ENCODE data around the gene PKP4.

The PKP4 gene

GRCh38 chr2:158600155-158600802, 143.5 kb downstream of the PKP4 start:
- DNase-seq, result no peak

GRCh38 chr2:158602027-158602426, 145.3 kb downstream of the PKP4 start:
- DNase-seq, result no peak

GRCh38 chr2:158603205-158603604, 146.5 kb downstream of the PKP4 start:
- DNase-seq, result no peak

GRCh38 chr2:158603986-158604385, 147.2 kb downstream of the PKP4 start:
- no peak for DNase-seq

GRCh38 chr2:158610059-158610458, 153.3 kb downstream of the PKP4 start:
- no peak for DNase-seq

GRCh38 chr2:158616480-158617000, 159.8 kb downstream of the PKP4 start:
- DNase-seq, result no peak

GRCh38 chr2:158618891-158619490, 162.2 kb downstream of the PKP4 start:
- no peak for DNase-seq

GRCh38 chr2:158619496-158619895, 162.7 kb downstream of the PKP4 start:
- DNase-seq, result no peak

GRCh38 chr2:158620656-158621055, 163.9 kb downstream of the PKP4 start:
- DNase-seq, result no peak

- DNase-seq, result no peak
Measured at GRCh38 chr2:158624071-158624667, 167.4 kb downstream of the PKP4 start.

- DNase-seq, result no peak
Measured at GRCh38 chr2:158624961-158625360, 168.2 kb downstream of the PKP4 start.

- DNase-seq, result no peak
Measured at GRCh38 chr2:158629116-158629515, 172.4 kb downstream of the PKP4 start.

- DNase-seq, result no peak
Measured at GRCh38 chr2:158633261-158633660, 176.5 kb downstream of the PKP4 start.

GRCh38 chr2:158634627-158635026, 177.9 kb downstream of the PKP4 start:
- no peak for DNase-seq

- DNase-seq, result no peak
Measured at GRCh38 chr2:158635961-158636601, 179.3 kb downstream of the PKP4 start.

GRCh38 chr2:158637357-158637756, 180.6 kb downstream of the PKP4 start:
- no peak for DNase-seq

GRCh38 chr2:158644139-158644538, 187.4 kb downstream of the PKP4 start:
- no peak for DNase-seq

- no peak for DNase-seq
Measured at GRCh38 chr2:158645299-158645698, 188.5 kb downstream of the PKP4 start.

- DNase-seq, result no peak
Measured at GRCh38 chr2:158647436-158648231, 190.9 kb downstream of the PKP4 start.

- DNase-seq, result no peak
Measured at GRCh38 chr2:158649846-158650245, 193.1 kb downstream of the PKP4 start.

GRCh38 chr2:158650646-158651357, 194.1 kb downstream of the PKP4 start:
- DNase-seq, result no peak

GRCh38 chr2:158651358-158652057, 194.8 kb downstream of the PKP4 start:
- no peak for DNase-seq
